ENCODE results near the gene MCL1.

GRCh38 chr1:150554086-150554452 lies 25.3 kb downstream of the MCL1 start:
- TF ChIP-seq CTCF (IDR thresholded peaks at IDR 0.05; ENCODE audit: low read length) (no peak), EZH2 (IDR thresholded peaks at IDR 0.05; ENCODE audit: borderline replicate concordance, low read length) (no peak)
